Inflammatory macrophage treated with lipopolysaccharide for 4 hours (primary cell): ENCODE results near the gene VPS37D.
A peak's percentile ranks its signal among the peaks of the same experiment; 100 is the strongest.
"Not testable (repeated sequence)": the region's sequence is repeated elsewhere in the genome, so short reads cannot be mapped to it uniquely, and the experiment has no call there.

Experiments used
- DNase-seq: peaks from one replicate; pipeline ENCODE4 v3.0.0-alpha.2; 2020

The VPS37D gene

GRCh38 chr7:73706126-73707044 lies 38.8 kb downstream of the VPS37D start:
- no peak for DNase-seq

GRCh38 chr7:73707045-73707631 lies 39.5 kb downstream of the VPS37D start:
- no peak for DNase-seq

- no peak for DNase-seq
Measured at GRCh38 chr7:73708961-73709549, 41.4 kb downstream of the VPS37D start.

GRCh38 chr7:73712773-73713172 lies 45.1 kb downstream of the VPS37D start:
- DNase-seq = no peak

- not testable (repeated sequence) for DNase-seq
Measured at GRCh38 chr7:73713319-73713718, 45.7 kb downstream of the VPS37D start.

GRCh38 chr7:73715648-73716317 lies 48.2 kb downstream of the VPS37D start:
- peak; percentile 64 for DNase-seq

GRCh38 chr7:73716318-73716890 lies 48.8 kb downstream of the VPS37D start:
- no peak for DNase-seq

GRCh38 chr7:73717025-73717807 lies 49.6 kb downstream of the VPS37D start:
- DNase-seq = no peak

- DNase-seq = peak; percentile 73
Measured at GRCh38 chr7:73717991-73718405, 50.4 kb downstream of the VPS37D start.

- no peak for DNase-seq
Measured at GRCh38 chr7:73718438-73718881, 50.8 kb downstream of the VPS37D start.

- DNase-seq = peak; percentile 74
Measured at GRCh38 chr7:73718905-73719805, 51.5 kb downstream of the VPS37D start, which contains the start of gene STX1A. Gene STX1A, minus strand, starts transcription at chr7:73719669. Its CDS starts 38 bp downstream, at chr7:73719631.

- DNase-seq = no peak
Measured at GRCh38 chr7:73719806-73720169, 52.2 kb downstream of the VPS37D start.

GRCh38 chr7:73720443-73720842 lies 52.8 kb downstream of the VPS37D start:
- DNase-seq = not testable (repeated sequence)

- DNase-seq = no peak
Measured at GRCh38 chr7:73721377-73721817, 53.8 kb downstream of the VPS37D start.
